Ovary (tissue), 3 donors: Measurements from ENCODE around the gene OR2T34.

Source experiments
- CTCF ChIP-seq, 3 donors: fragments of 450-650 bp in 2 of 3; fragments of 200-600 bp in 1 of 3; IDR thresholded peaks; one replicate each; pipeline versions ENCODE4 v1.5.1 to v1.8.0; 2016 to 2022; ENCODE audit warnings: antibody characterized with exemption in 3 of 3, mild to moderate bottlenecking in 1 of 3
- POLR2A ChIP-seq: fragments of 450-650 bp; IDR thresholded peaks from one replicate; pipeline ENCODE4 v1.6.1; 2017; ENCODE audit warnings: antibody characterized with exemption, mild to moderate bottlenecking, moderate library complexity
- donor health status: DM: no; HTN: no; CAD: no.

GRCh38 chr1:248592655-248593054, 18.1 kb upstream of the OR2T34 start:
- TF ChIP-seq CTCF (IDR thresholded peaks at IDR 0.05) (no peak), POLR2A (no peak)
